ENCODE data around the gene EXOC3L1. TPM values are rescaled to one million over a fixed set of nuclear protein-coding genes. Genes with fewer than 3 reads are reported as not detected.

Gene EXOC3L1
- total RNA-seq, 1 donor from 2014 or later = not detected

GRCh38 chr16:67199011-67199807 lies 9.3 kb upstream of the EXOC3L1 start, which contains the start of gene ELMO3:
ELMO3 (plus strand) TSS chr16:67199131; CDS start chr16:67199327, 196 bp downstream.
- Histone ChIP-seq H3K79me2 (ENCODE audit: low read depth) (peaks cover 1% of the 10 kb centered on the region), H3F3A (ENCODE audit: low read depth) (peaks cover 24% of the 10 kb centered on the region), H3K36me3 (no peaks in the 10 kb centered on the region), H3K4me3 (peak within 1 kb of the TSS; percentile 21), H2AFZ (replicated peaks) (no peak within 1 kb of the TSS), H3K27ac (no peak within 1 kb of the TSS), H3K4me1 (peaks cover 7% of the 10 kb centered on the region), H3K9ac (no peak within 1 kb of the TSS), H3K9me3 (ENCODE audit: low read depth) (no peaks in the 10 kb centered on the region), H3K4me2 (peak within 1 kb of the TSS; percentile 66), H4K20me1 (ENCODE audit: low read depth) (peaks cover 35% of the 10 kb centered on the region), H3K27me3 (no peaks in the 10 kb centered on the region)
- H3K4me1 Mint-ChIP-seq = no peaks in the 10 kb centered on the region
- H3K4me3 Mint-ChIP-seq = no peak within 1 kb of the TSS
- H3K27ac Mint-ChIP-seq = no peak within 1 kb of the TSS
- peaks cover 8% of the 10 kb centered on the region for H3K27me3 Mint-ChIP-seq (ENCODE audit: insufficient read depth, low read depth)
- TF ChIP-seq EZH2 (IDR thresholded peaks at IDR 0.05) = peak; percentile 31
- TF ChIP-seq EZH2phosphoT487 (IDR thresholded peaks at IDR 0.05) = no peak
- peak; percentile 53 for TF ChIP-seq CTCF (IDR thresholded peaks at IDR 0.05)
- H3K9me3 Mint-ChIP-seq = no peaks in the 10 kb centered on the region
- DNase-seq (ENCODE audit: low spot score) = peak; percentile 87
- H3K36me3 Mint-ChIP-seq = peaks cover 16% of the 10 kb centered on the region

DNA sequence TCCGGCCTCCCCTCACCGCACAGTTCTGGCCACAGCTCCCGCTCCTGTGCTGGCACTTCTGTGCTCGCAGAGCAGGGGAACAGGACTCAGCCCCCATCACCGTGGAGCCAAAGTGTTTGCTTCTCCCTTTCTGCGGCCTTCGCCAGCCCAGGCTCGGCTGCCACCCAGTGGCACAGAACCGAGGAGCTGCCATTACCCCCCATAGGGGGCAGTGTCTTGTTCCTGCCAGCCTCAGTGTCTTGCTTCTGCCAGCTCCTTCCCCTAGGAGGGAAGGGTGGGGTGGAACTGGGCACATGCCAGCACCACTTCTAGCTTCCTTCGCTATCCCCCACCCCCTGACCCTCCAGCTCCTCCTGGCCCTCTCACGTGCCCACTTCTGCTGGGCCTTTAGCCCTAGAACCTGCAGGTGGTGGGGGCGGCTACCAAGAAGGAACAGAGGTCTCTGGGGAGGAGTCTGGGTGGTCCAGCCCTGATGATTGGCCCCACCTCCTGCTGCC lies 8.3 kb upstream of the EXOC3L1 start:
- Mint-ChIP-seq H3K9me3 (no peaks in the 10 kb centered on the region), H3K4me1 (peaks cover 7% of the 10 kb centered on the region), H3K27me3 (ENCODE audit: insufficient read depth, low read depth) (peaks cover 8% of the 10 kb centered on the region), H3K4me3 (no peak overlapping the region), H3K27ac (no peak overlapping the region), H3K36me3 (peaks cover 16% of the 10 kb centered on the region)
- peaks cover 10% of the 10 kb centered on the region for H3K79me2 ChIP-seq (ENCODE audit: low read depth)
- no peaks in the 10 kb centered on the region for H3K36me3 ChIP-seq
- H3K4me2 ChIP-seq = no peak overlapping the region
- H3F3A ChIP-seq (ENCODE audit: low read depth) = peaks cover 24% of the 10 kb centered on the region
- no peaks in the 10 kb centered on the region for H3K27me3 ChIP-seq
- H3K9me3 ChIP-seq (ENCODE audit: low read depth) = no peaks in the 10 kb centered on the region
- peak; percentile 53 for DNase-seq (ENCODE audit: low spot score)
- TF ChIP-seq CTCF (IDR thresholded peaks at IDR 0.05) = peak; percentile 53
- no peak for TF ChIP-seq EZH2 (IDR thresholded peaks at IDR 0.05)
- no peak overlapping the region for H3K9ac ChIP-seq
- H3K27ac ChIP-seq = no peak overlapping the region
- H3K4me1 ChIP-seq = peaks cover 8% of the 10 kb centered on the region
- no peak overlapping the region for H3K4me3 ChIP-seq
- peaks cover 43% of the 10 kb centered on the region for H4K20me1 ChIP-seq (ENCODE audit: low read depth)
- no peak overlapping the region for H2AFZ ChIP-seq (replicated peaks)

DNA sequence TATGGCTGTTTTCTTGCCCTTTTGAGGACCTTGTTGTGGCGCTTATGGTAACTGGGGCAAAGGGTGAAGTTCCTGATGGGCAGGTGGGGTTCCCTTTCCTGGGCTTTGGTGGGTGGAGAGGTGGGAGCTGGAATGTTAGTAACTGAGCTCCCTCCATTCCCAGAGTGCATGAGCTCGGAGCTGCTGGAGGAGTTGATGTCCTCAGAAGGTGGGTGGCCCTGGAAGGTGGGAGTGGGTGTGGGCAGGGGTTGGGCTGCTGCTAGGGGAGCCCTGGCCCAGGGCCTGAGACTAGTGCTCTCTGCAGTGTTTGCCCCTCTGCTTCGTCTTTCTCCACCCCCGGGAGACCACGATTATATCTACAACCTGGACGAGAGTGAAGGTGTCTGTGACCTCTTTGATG lies 7.8 kb upstream of the EXOC3L1 start:
- peaks cover 24% of the 10 kb centered on the region for H3F3A ChIP-seq (ENCODE audit: low read depth)
- H3K9ac ChIP-seq = no peak overlapping the region
- DNase-seq (ENCODE audit: low spot score) = no peak
- H3K4me1 ChIP-seq = peaks cover 14% of the 10 kb centered on the region
- TF ChIP-seq CTCF (IDR thresholded peaks at IDR 0.05) = no peak
- TF ChIP-seq EZH2 (IDR thresholded peaks at IDR 0.05) = no peak
- TF ChIP-seq EZH2phosphoT487 (IDR thresholded peaks at IDR 0.05) = no peak
- H4K20me1 ChIP-seq (ENCODE audit: low read depth) = peaks cover 49% of the 10 kb centered on the region
- Mint-ChIP-seq H3K36me3 (peaks cover 18% of the 10 kb centered on the region), H3K27me3 (ENCODE audit: insufficient read depth, low read depth) (peaks cover 8% of the 10 kb centered on the region), H3K9me3 (no peaks in the 10 kb centered on the region), H3K27ac (no peak overlapping the region), H3K4me3 (no peak overlapping the region), H3K4me1 (peaks cover 13% of the 10 kb centered on the region)
- H3K9me3 ChIP-seq (ENCODE audit: low read depth) = no peaks in the 10 kb centered on the region
- no peak overlapping the region for H3K4me3 ChIP-seq
- H3K27ac ChIP-seq = no peak overlapping the region
- no peak overlapping the region for H3K4me2 ChIP-seq
- no peaks in the 10 kb centered on the region for H3K36me3 ChIP-seq
- H3K79me2 ChIP-seq (ENCODE audit: low read depth) = peaks cover 16% of the 10 kb centered on the region
- no peak overlapping the region for H2AFZ ChIP-seq (replicated peaks)
- no peaks in the 10 kb centered on the region for H3K27me3 ChIP-seq

All from neural progenitor cell (in vitro differentiated cells).